ENCODE results near the gene MUC5B.

The MUC5B gene

DNA sequence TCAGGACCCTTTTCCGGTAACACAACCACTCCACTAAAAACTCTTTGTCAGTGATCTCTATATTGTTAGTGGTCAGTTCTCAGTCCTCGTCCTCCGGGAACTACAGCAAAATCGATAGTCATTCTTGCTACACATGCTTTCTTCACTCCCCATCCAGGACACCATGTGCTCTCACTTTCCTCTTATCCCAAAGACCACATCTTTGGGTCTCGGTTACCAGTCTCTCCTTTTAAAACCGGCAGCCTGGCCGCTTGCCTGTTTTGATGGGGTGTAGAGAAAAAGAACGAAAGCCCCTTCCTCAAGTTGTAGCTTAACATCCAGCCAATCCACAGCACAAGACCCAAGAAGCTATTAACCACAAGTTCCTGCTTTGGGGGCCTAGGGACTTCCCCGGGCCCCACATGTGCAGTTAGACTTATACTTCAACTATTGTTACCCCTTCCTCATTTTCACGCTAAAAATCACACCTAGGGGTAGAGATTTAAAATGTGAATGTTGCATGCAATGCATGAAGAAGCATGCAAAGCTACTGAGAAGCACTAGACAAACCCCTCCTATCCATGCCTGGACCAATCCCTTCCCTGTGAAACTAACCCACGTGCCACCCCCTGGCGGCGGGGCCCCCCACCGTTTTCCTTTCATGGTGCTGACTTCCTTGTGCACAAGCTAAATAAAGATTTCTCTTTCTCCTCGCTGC lies 88.1 kb downstream of the MUC5B start:
- Mint-ChIP-seq H3K4me1 (peaks cover 25% of the 10 kb centered on the region), H3K36me3 (ENCODE audit: low read depth) (peaks cover 14% of the 10 kb centered on the region), H3K9me3 (peaks cover 51% of the 10 kb centered on the region), H3K27ac (no peak overlapping the region), H3K27me3 (ENCODE audit: low read depth, poor library complexity) (peaks cover 26% of the 10 kb centered on the region), H3K4me3 (peak overlapping the region; percentile 82)
- TF ChIP-seq CTCF (IDR thresholded peaks at IDR 0.05): no peak
- no peak for DNase-seq
